Esophagus squamous epithelium (tissue), 4 donors: ENCODE measurements around the gene PADI6.

ENCODE experiments used
- CTCF ChIP-seq, 6 experiments: fragments of 450-650 bp in 4 of 6; fragments of 200-600 bp in 2 of 6; sonication (generic) in 2 of 6; IDR thresholded peaks; one replicate each; pipeline ENCODE4 v1.5.1; 2016 to 2019; ENCODE audit warnings: antibody characterized with exemption in 6 of 6, mild to moderate bottlenecking in 4 of 6, moderate library complexity in 4 of 6
- POLR2A ChIP-seq, 4 donors: fragments of 450-650 bp; IDR thresholded peaks; one replicate each; pipeline ENCODE4 v1.6.1; 2017; ENCODE audit warnings: antibody characterized with exemption in 4 of 4, mild to moderate bottlenecking in 4 of 4, moderate library complexity in 3 of 4

GRCh38 chr1:17369466-17369865 lies 2.5 kb upstream of the PADI6 start:
- TF ChIP-seq CTCF (IDR thresholded peaks at IDR 0.05) (no peak), POLR2A (IDR thresholded peaks at IDR 0.05) (no peak)
